K562 (cell line): Measurements from ENCODE around the gene AXIN2.

Experiments used
- BRCA1 ChIP-seq, 2 experiments: fragments of 450-650 bp in 1 of 2; sonication (generic) in 1 of 2; formaldehyde crosslinking in 1 of 2; IDR thresholded peaks; 2 replicates each; pipeline versions ENCODE4 v1.5.0 to v1.6.1; 2017 to 2020; ENCODE audit warnings: mild to moderate bottlenecking in 1 of 2, missing genetic modification reagents in 1 of 2
- ELF4 ChIP-seq: fragments of 450-650 bp; formaldehyde crosslinking; IDR thresholded peaks from 2 replicates; pipeline ENCODE4 v1.4.0; 2022; ENCODE audit warnings: missing genetic modification characterization
- HNRNPH1 ChIP-seq: fragments of 200-400 bp; formaldehyde crosslinking; optimal IDR thresholded peaks from 2 replicates; pipeline ENCODE3; 2017; ENCODE audit warnings: low read depth, mild to moderate bottlenecking, low read length, moderate library complexity
- KAT7 ChIP-seq: sonication (generic); formaldehyde crosslinking; IDR thresholded peaks from 2 replicates; pipeline ENCODE4 v1.8.0; 2022; ENCODE audit warnings: missing genetic modification reagents, mild to moderate bottlenecking, borderline replicate concordance
- KDM4B ChIP-seq, 2 experiments: fragments of 450-650 bp in 1 of 2; sonication (generic) in 1 of 2; IDR thresholded peaks; 2 replicates each; pipeline ENCODE4 v1.6.1; 2016 to 2017; ENCODE audit warnings: borderline replicate concordance in 2 of 2, antibody characterized with exemption in 1 of 2, low read depth in 1 of 2, mild to moderate bottlenecking in 1 of 2
- PCBP2 ChIP-seq: fragments of 200-400 bp; formaldehyde crosslinking; IDR thresholded peaks from 2 replicates; pipeline ENCODE4 v1.6.1; 2018; ENCODE audit warnings: low read length, low read depth, mild to moderate bottlenecking, moderate library complexity; ENCODE audit not compliant: poor library complexity, severe bottlenecking
- ZNF274 ChIP-seq: IDR thresholded peaks from 2 replicates; pipeline ENCODE4 v1.6.1; 2011; ENCODE audit warnings: low read depth, mild to moderate bottlenecking, low read length, moderate library complexity, borderline replicate concordance

GRCh38 chr17:65601881-65602280 lies 40.4 kb upstream of the AXIN2 start:
- TF ChIP-seq KDM4B (IDR thresholded peaks at IDR 0.05; ENCODE audit: borderline replicate concordance in 2 of 2, low read depth in 1 of 2): no peak
- TF ChIP-seq HNRNPH1: no peak
- TF ChIP-seq ELF4 (CRISPR knock-in tag): no peak
- TF ChIP-seq PCBP2: no peak
- no peak for TF ChIP-seq ZNF274
- TF ChIP-seq KAT7 (CRISPR knock-in tag): no peak
- TF ChIP-seq BRCA1 (IDR thresholded peaks at IDR 0.05): no peak
- TF ChIP-seq BRCA1 (CRISPR knock-in tag; IDR thresholded peaks at IDR 0.05): no peak
